OCI-LY1 (cell line): ENCODE results near the gene PAGR1.

Experiments
- EZH2 ChIP-seq: fragments of 200-600 bp; sonication (generic), shearing (Covaris generic); IDR thresholded peaks from 2 replicates; pipeline ENCODE4 v1.8.0; 2017; ENCODE audit warnings: borderline replicate concordance, mixed run types, mild to moderate bottlenecking, antibody characterized with exemption, low read length, moderate library complexity, mixed read lengths
- TF ChIP-seq, protein P1 (sequence below): fragments of 200-600 bp; sonication (generic), shearing (Covaris generic); IDR thresholded peaks from 2 replicates; pipeline ENCODE4 v1.5.1; 2017; ENCODE audit warnings: mild to moderate bottlenecking, antibody characterized with exemption, low read length, moderate library complexity, mixed read lengths

DNA sequence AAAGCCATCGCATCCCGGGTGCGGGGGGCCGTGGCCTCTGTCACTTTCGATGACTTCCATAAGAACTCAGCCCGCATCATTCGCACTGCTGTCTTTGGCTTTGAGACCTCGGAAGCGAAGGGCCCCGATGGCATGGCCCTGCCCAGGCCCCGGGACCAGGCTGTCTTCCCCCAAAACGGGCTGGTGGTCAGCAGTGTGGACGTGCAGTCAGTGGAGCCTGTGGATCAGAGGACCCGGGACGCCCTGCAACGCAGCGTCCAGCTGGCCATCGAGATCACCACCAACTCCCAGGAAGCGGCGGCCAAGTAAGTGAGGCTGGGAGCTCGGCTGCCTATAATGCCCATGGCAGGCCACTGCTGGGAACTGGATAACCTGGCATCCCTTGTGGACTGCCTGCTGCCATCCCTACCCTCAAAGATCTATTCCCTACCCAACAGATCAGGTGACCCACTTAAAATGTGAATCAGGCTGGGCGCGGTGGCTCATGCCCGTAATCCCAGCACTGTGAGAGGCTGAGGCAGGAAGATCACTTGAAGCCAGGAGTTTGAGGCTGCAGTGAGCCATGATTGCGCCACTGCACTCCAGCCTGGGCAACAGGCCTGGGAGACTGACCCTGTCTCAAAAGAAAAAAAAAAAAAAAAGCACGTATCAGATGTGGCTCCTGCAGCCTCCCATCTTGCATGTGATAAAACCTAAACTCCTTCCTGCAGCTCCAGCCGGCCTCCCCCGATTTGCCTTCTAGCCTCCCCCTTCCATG, 28.8 kb downstream of the PAGR1 start:
- TF ChIP-seq EZH2: no peak
- TF ChIP-seq, protein P1, sequence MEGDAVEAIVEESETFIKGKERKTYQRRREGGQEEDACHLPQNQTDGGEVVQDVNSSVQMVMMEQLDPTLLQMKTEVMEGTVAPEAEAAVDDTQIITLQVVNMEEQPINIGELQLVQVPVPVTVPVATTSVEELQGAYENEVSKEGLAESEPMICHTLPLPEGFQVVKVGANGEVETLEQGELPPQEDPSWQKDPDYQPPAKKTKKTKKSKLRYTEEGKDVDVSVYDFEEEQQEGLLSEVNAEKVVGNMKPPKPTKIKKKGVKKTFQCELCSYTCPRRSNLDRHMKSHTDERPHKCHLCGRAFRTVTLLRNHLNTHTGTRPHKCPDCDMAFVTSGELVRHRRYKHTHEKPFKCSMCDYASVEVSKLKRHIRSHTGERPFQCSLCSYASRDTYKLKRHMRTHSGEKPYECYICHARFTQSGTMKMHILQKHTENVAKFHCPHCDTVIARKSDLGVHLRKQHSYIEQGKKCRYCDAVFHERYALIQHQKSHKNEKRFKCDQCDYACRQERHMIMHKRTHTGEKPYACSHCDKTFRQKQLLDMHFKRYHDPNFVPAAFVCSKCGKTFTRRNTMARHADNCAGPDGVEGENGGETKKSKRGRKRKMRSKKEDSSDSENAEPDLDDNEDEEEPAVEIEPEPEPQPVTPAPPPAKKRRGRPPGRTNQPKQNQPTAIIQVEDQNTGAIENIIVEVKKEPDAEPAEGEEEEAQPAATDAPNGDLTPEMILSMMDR: no peak
